DND-41 (cell line): ENCODE measurements around the gene BRD3.

Source experiments
- ATAC-seq: fragments of 200-7000 bp; cut with Tn5 transposase; 3 replicates; pipeline ENCODE4 v1.9.1; 2021; ENCODE audit warnings: low read depth; ENCODE audit not compliant: insufficient read depth
- DNase-seq: peaks from one replicate; pipeline ENCODE4 v3.0.0-alpha.2; 2020
- H2AFZ ChIP-seq: 2 replicates; pipeline ENCODE4 v1.6.0; 2012; ENCODE audit warnings: low read depth, low read length
- H3K27ac ChIP-seq: 2 replicates; pipeline ENCODE4 v1.5.1; 2012; ENCODE audit warnings: low read length, inconsistent platforms
- H3K27me3 ChIP-seq: fragments of 200-600 bp; sonication (generic); 2 replicates; pipeline ENCODE4 v1.6.0; 2012; ENCODE audit warnings: low read length, mild to moderate bottlenecking, inconsistent platforms; ENCODE audit not compliant: insufficient read depth, poor library complexity
- H3K36me3 ChIP-seq: 2 replicates; pipeline ENCODE4 v1.5.1; 2012; ENCODE audit warnings: low read length, inconsistent platforms; ENCODE audit not compliant: insufficient read depth
- H3K4me1 ChIP-seq: 2 replicates; pipeline ENCODE4 v1.5.1; 2012; ENCODE audit warnings: mild to moderate bottlenecking, low read length; ENCODE audit not compliant: insufficient read depth
- H3K4me2 ChIP-seq: 2 replicates; pipeline ENCODE4 v1.6.0; 2012; ENCODE audit warnings: mild to moderate bottlenecking, moderate library complexity, low read length, inconsistent platforms; ENCODE audit not compliant: insufficient read depth
- H3K4me3 ChIP-seq, 2 experiments: fragments of 200-600 bp in 1 of 2; shearing (Covaris generic) in 1 of 2; 2 replicates each; pipeline ENCODE4 v1.5.1; 2012 to 2016; ENCODE audit warnings: inconsistent platforms in 2 of 2, low read length in 2 of 2, mild to moderate bottlenecking in 2 of 2, low read depth in 1 of 2, moderate library complexity in 1 of 2
- H3K79me2 ChIP-seq: 2 replicates; pipeline ENCODE4 v1.6.0; 2012; ENCODE audit warnings: low read length, inconsistent platforms; ENCODE audit not compliant: insufficient read depth
- H3K9ac ChIP-seq: 2 replicates; pipeline ENCODE4 v1.6.0; 2012; ENCODE audit warnings: low read depth, mild to moderate bottlenecking, inconsistent platforms, low read length, moderate library complexity
- H3K9me3 ChIP-seq: 2 replicates; pipeline ENCODE4 v1.5.1; 2012; ENCODE audit warnings: low read length, moderate library complexity, mild to moderate bottlenecking, inconsistent platforms; ENCODE audit not compliant: insufficient read depth, severe bottlenecking
- H4K20me1 ChIP-seq: 2 replicates; pipeline ENCODE4 v1.6.0; 2012; ENCODE audit warnings: low read length; ENCODE audit not compliant: insufficient read depth
- CTCF ChIP-seq: IDR thresholded peaks from 2 replicates; pipeline ENCODE4 v1.5.1; 2012; ENCODE audit warnings: borderline replicate concordance, low read length, moderate library complexity, mild to moderate bottlenecking; ENCODE audit not compliant: poor library complexity, severe bottlenecking; ENCODE audit errors: extremely low read depth
- EZH2 ChIP-seq: IDR thresholded peaks from 3 replicates; pipeline ENCODE4 v1.6.1; 2012; ENCODE audit warnings: borderline replicate concordance, low read depth, mild to moderate bottlenecking, moderate library complexity, low read length, inconsistent platforms; ENCODE audit not compliant: severe bottlenecking

BRD3 gene

DNA sequence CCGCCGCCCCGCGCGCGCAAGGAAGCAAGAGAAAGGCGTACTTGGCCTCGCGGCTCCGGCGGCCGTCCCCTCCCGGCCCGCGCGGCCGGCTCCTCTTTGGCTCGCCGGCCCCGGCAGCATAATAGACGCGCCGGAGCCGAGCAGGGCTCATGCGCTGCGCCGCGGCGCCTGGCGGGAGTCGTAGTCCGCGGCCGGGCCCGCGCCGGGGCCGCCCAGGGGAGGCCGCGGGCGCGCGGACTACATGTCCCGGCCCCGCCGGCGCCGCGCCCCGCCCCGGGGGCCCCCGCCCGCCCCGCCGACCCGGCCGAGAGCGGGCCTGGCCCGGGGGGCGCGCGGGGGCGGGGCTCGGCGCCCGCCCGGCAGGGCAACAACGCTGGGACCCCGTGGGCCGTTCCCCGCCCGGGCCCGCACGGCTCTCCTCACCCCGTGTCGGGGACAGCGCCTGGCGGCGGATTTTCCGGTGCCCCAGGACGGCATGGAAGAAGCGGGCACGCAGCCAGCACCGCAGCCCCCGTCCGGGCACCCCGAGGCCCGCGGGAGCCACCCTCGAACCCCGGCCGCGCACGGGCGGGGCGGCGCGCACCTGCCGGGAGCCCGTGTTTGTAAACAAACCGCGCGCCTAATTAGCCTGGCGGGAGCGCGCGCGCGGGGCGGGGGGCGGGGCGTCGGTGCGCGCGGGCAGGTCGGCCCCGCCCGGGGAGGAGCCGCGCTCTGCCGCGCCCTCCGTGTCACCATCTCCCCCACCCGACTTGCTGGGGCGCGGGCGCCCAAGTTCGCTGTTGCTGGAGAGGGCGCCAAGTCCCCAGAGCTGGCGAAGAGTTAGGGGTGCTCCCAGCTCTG is at the start of gene BRD3:
BRD3 (minus strand) TSS at position 123 of the 840 bp plus-strand sequence. CDS start 14,549 bp downstream, outside the sequence.
- Histone ChIP-seq H2AFZ (peak within 1 kb of the TSS; percentile 94), H3K79me2 (peaks cover 44% of the 10 kb centered on the region), H3K27ac (peak within 1 kb of the TSS; percentile 92), H3K4me3 (peak within 1 kb of the TSS; percentile 84 to 94), H3K27me3 (peaks cover 15% of the 10 kb centered on the region), H3K9ac (peak within 1 kb of the TSS; percentile 98), H3K36me3 (peaks cover 14% of the 10 kb centered on the region; the same call in 1 of the 2 replicates), H3K9me3 (no peaks in the 10 kb centered on the region), H3K4me2 (peak within 1 kb of the TSS; percentile 92), H3K4me1 (peaks cover 31% of the 10 kb centered on the region), H4K20me1 (peaks cover 28% of the 10 kb centered on the region)
- ATAC-seq (peak; percentile 79), DNase-seq (peak; percentile 81)
- TF ChIP-seq EZH2 = no peak
- TF ChIP-seq CTCF = no peak

GRCh38 chr9:134112561-134112960 is 44.7 kb upstream of the BRD3 start:
- Histone ChIP-seq H3K9me3 (no peaks in the 10 kb centered on the region), H3K9ac (no peak overlapping the region), H3K27ac (no peak overlapping the region), H3K4me1 (no peaks in the 10 kb centered on the region), H3K27me3 (no peaks in the 10 kb centered on the region), H2AFZ (no peak overlapping the region), H3K36me3 (no peaks in the 10 kb centered on the region), H4K20me1 (no peaks in the 10 kb centered on the region), H3K4me3 (no peak overlapping the region), H3K79me2 (no peaks in the 10 kb centered on the region), H3K4me2 (no peak overlapping the region)
- DNase-seq = no peak
- ATAC-seq = no peak
- TF ChIP-seq EZH2 = no peak
- no peak for TF ChIP-seq CTCF

DNA sequence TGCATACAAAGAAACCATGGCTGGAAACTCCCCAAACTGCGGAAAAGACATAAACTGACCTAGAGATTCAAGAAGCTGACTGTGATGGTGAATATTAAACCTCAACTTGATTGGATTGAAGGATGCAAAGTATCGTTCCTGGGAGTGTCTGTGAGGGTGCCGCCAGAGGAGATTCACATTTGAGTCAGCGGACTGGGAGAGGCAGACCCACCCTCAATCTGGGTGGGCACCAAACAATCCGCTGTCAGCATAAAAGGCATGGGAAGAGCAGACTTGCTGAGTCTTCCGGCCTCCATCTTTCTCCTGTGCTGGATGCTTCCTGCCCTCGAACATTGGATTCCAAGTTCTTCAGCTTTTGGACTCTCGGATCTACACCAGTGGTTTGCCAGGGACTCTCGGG is 43.2 kb upstream of the BRD3 start:
- no peak for ATAC-seq
- H2AFZ ChIP-seq = no peak overlapping the region

More for the DNA sequence above, 43.2 kb upstream of the BRD3 start:
- Histone ChIP-seq H3K79me2 (no peaks in the 10 kb centered on the region), H3K4me2 (no peak overlapping the region), H4K20me1 (no peaks in the 10 kb centered on the region), H3K27ac (no peak overlapping the region), H3K9ac (no peak overlapping the region), H3K4me3 (no peak overlapping the region), H3K4me1 (no peaks in the 10 kb centered on the region), H3K27me3 (no peaks in the 10 kb centered on the region), H3K9me3 (no peaks in the 10 kb centered on the region), H3K36me3 (no peaks in the 10 kb centered on the region)
- TF ChIP-seq EZH2 = no peak
- TF ChIP-seq CTCF = no peak
- DNase-seq = no peak
